Activated CD8-positive, alpha-beta T cell treated with anti-CD3 and anti-CD28 coated beads, Interleukin-2, amount 10 ng/mL, durations not matched to agents 7 days and 5 days (primary cell): Measurements from ENCODE around the gene CYP4F8. TPM values are rescaled to one million over a fixed set of nuclear protein-coding genes. Genes with fewer than 3 reads are reported as not detected.
"Not testable (repeated sequence)": the region's sequence is repeated elsewhere in the genome, so short reads cannot be mapped to it uniquely, and the experiment has no call there.

Experiments
- ATAC-seq: fragments of 150-1000 bp; cut with Tn5 transposase; one replicate; pipeline ENCODE4 v1.10.0; 2021; ENCODE audit warnings: moderate library complexity
- CTCF ChIA-PET: fragments of 350-600 bp; sonication (Branson Sonifier 250); formaldehyde crosslinking; loops from one replicate; lab custom pipeline; 2021; ENCODE audit warnings: antibody characterized with exemption; lab: Charles Lee
- POLR2A ChIA-PET: fragments of 350-600 bp; sonication (Branson Sonifier 250); formaldehyde crosslinking; loops from one replicate; lab custom pipeline; 2021; ENCODE audit warnings: antibody characterized with exemption; lab: Charles Lee
- DNase-seq: peaks from one replicate; pipeline ENCODE4 v3.0.0-alpha.2; 2020
- H3K27ac Mint-ChIP-seq: one replicate; pipeline ENCODE4 v1.8.0; 2021; ENCODE audit warnings: mild to moderate bottlenecking, mixed read lengths
- H3K27me3 Mint-ChIP-seq: one replicate; pipeline ENCODE4 v1.8.0; 2021; ENCODE audit warnings: low read depth, mixed read lengths
- H3K36me3 Mint-ChIP-seq: one replicate; pipeline ENCODE4 v1.8.0; 2021; ENCODE audit warnings: low read depth, mixed read lengths
- H3K4me1 Mint-ChIP-seq: one replicate; pipeline ENCODE4 v1.8.0; 2021; ENCODE audit warnings: low read depth, mixed read lengths
- H3K4me3 Mint-ChIP-seq: one replicate; pipeline ENCODE4 v1.8.0; 2021; ENCODE audit warnings: mild to moderate bottlenecking, mixed read lengths
- H3K9me3 Mint-ChIP-seq: one replicate; pipeline ENCODE4 v1.8.0; 2022; ENCODE audit warnings: mixed read lengths; ENCODE audit not compliant: insufficient read depth
- total RNA-seq, 2 experiments: library from RNA; stranded (reverse); gene quantifications; one replicate each; pipeline ENCODE4 v1.2.3, GENCODE V29; 2021

The CYP4F8 gene
- total RNA-seq, 2 experiments from 2014 or later: not detected

- CTCF ChIA-PET: no interaction called here
- no peak overlapping the region for H3K4me3 Mint-ChIP-seq
- H3K4me1 Mint-ChIP-seq: no peaks in the 10 kb centered on the region
- H3K27me3 Mint-ChIP-seq: no peaks in the 10 kb centered on the region
- no peaks in the 10 kb centered on the region for H3K36me3 Mint-ChIP-seq
- no peaks in the 10 kb centered on the region for H3K9me3 Mint-ChIP-seq
- no peak for ATAC-seq
- no peak overlapping the region for H3K27ac Mint-ChIP-seq
- POLR2A ChIA-PET: no interaction called here
- DNase-seq: no peak
Measured at GRCh38 chr19:15679089-15679488, 64.1 kb downstream of the CYP4F8 start.

GRCh38 chr19:15679865-15680264 is 64.8 kb downstream of the CYP4F8 start:
- H3K27ac Mint-ChIP-seq, H3K4me1 Mint-ChIP-seq, H3K36me3 Mint-ChIP-seq, H3K4me3 Mint-ChIP-seq, DNase-seq, CTCF ChIA-PET, H3K9me3 Mint-ChIP-seq, POLR2A ChIA-PET, ATAC-seq, H3K27me3 Mint-ChIP-seq: not testable (repeated sequence)

Other genes starting within 250 kb of the CYP4F8 start
- 10 to 100 TPM; 47.4 to 48.0 TPM for gene AKAP8, start 235.4 kb upstream of the CYP4F8 start, total RNA-seq
- gene AKAP8L, start 196.2 kb upstream of the CYP4F8 start, total RNA-seq: 10 to 100 TPM; 83.8 to 86.7 TPM
- 10 to 100 TPM; 31.6 to 32.7 TPM for gene WIZ, start 165.3 kb upstream of the CYP4F8 start, total RNA-seq
- gene RASAL3, start 150.7 kb upstream of the CYP4F8 start, total RNA-seq: 100 to 1,000 TPM; 104 to 107 TPM
- gene PGLYRP2, start 135.7 kb upstream of the CYP4F8 start, total RNA-seq: not detected
- gene CYP4F22, start 106.7 kb upstream of the CYP4F8 start, total RNA-seq: 1 to 10 TPM; 5.8 to 6.2 TPM
- gene CYP4F3, start 25.7 kb downstream of the CYP4F8 start, total RNA-seq: not detected
- gene CYP4F12, start 57.9 kb downstream of the CYP4F8 start, total RNA-seq: not detected
- not detected for gene OR10H2, start 112.8 kb downstream of the CYP4F8 start, total RNA-seq
- gene OR10H3, start 122.8 kb downstream of the CYP4F8 start, total RNA-seq: not detected
- gene OR10H5, start 172.4 kb downstream of the CYP4F8 start, total RNA-seq: not detected
- gene OR10H1, start 200.4 kb downstream of the CYP4F8 start, total RNA-seq: not detected